IMR-90 (cell line): Measurements from ENCODE around the gene SMIM33. TPM values are rescaled to one million over a fixed set of nuclear protein-coding genes. Genes with fewer than 3 reads are reported as not detected.

ENCODE experiments used
- ATAC-seq: fragments of 200-7000 bp; cut with Tn5 transposase; 2 replicates; pipeline ENCODE4 v1.9.1; 2020; ENCODE audit warnings: low read depth, mild to moderate bottlenecking, moderate library complexity
- BruUV-seq: library from RNA; stranded (reverse); fragments of 400-500 nt; replicated peaks from 2 replicates; lab custom pipeline; 2021; lab: Mats Ljungman, UMichigan
- CTCF ChIA-PET: fragments of 300-600 bp; formaldehyde crosslinking; extraction: SDS; loops from one replicate; lab custom pipeline; 2021; ENCODE audit warnings: antibody characterized with exemption; lab: Yijun Ruan, JAX
- POLR2A ChIA-PET: fragments of 300-600 bp; sonication (Branson Sonifier 250); formaldehyde crosslinking; loops from one replicate; lab custom pipeline; 2022; ENCODE audit warnings: antibody characterized with exemption; ENCODE audit not compliant: unreplicated experiment; lab: Charles Lee
- DNase-seq: peaks from one replicate; pipeline ENCODE4 v3.0.0; 2013
- H2AFZ ChIP-seq: replicated peaks from 2 replicates; pipeline ENCODE3; 2013; ENCODE audit warnings: low read length, mild to moderate bottlenecking; ENCODE audit not compliant: poor library complexity
- H2AK5ac ChIP-seq: 2 replicates; pipeline ENCODE4 v1.6.1; 2013; ENCODE audit warnings: low read depth, low read length, inconsistent platforms
- H2AK9ac ChIP-seq: replicated peaks from 2 replicates; pipeline ENCODE3; 2013; ENCODE audit warnings: mild to moderate bottlenecking, low read depth, low read length, moderate library complexity; ENCODE audit not compliant: poor library complexity
- H2BK120ac ChIP-seq: 2 replicates; pipeline ENCODE4 v1.6.1; 2013; ENCODE audit warnings: low read depth, low read length, inconsistent platforms
- H2BK15ac ChIP-seq: 3 replicates; pipeline ENCODE4 v1.6.1; 2013; ENCODE audit warnings: low read depth, low read length, inconsistent platforms
- H2BK20ac ChIP-seq: 2 replicates; pipeline ENCODE4 v1.6.1; 2013; ENCODE audit warnings: low read depth, mild to moderate bottlenecking, inconsistent platforms, low read length, moderate library complexity
- H2BK5ac ChIP-seq: 2 replicates; pipeline ENCODE4 v1.6.1; 2013; ENCODE audit warnings: mild to moderate bottlenecking, low read depth, low read length, inconsistent platforms; ENCODE audit not compliant: poor library complexity, severe bottlenecking
- H3K14ac ChIP-seq: replicated peaks from 2 replicates; pipeline ENCODE4 v1.6.1; 2013; ENCODE audit warnings: low read depth, low read length, inconsistent platforms
- H3K18ac ChIP-seq: 2 replicates; pipeline ENCODE4 v1.6.1; 2013; ENCODE audit warnings: low read depth, low read length, control low read depth
- H3K23ac ChIP-seq: 2 replicates; pipeline ENCODE4 v1.6.1; 2013; ENCODE audit warnings: low read depth, low read length, inconsistent platforms
- H3K27ac ChIP-seq: 2 replicates; pipeline ENCODE4 v1.5.1; 2013; ENCODE audit warnings: mild to moderate bottlenecking, control low read depth, low read length; ENCODE audit not compliant: insufficient read depth
- H3K27me3 ChIP-seq: 2 replicates; pipeline ENCODE4 v1.6.1; 2013; ENCODE audit warnings: low read length; ENCODE audit not compliant: control insufficient read depth, insufficient read depth
- H3K36me3 ChIP-seq: 2 replicates; pipeline ENCODE4 v1.6.1; 2013; ENCODE audit warnings: low read length, mixed read lengths; ENCODE audit not compliant: control insufficient read depth, insufficient read depth
- H3K4ac ChIP-seq: 2 replicates; pipeline ENCODE4 v1.6.1; 2013; ENCODE audit warnings: low read depth, low read length, inconsistent platforms
- H3K4me1 ChIP-seq: 2 replicates; pipeline ENCODE4 v1.6.1; 2013; ENCODE audit warnings: low read length, mixed read lengths; ENCODE audit not compliant: control insufficient read depth, insufficient read depth
- H3K4me2 ChIP-seq: 2 replicates; pipeline ENCODE4 v1.6.1; 2013; ENCODE audit warnings: low read depth, mild to moderate bottlenecking, control low read depth, low read length, moderate library complexity
- H3K4me3 ChIP-seq: 2 replicates; pipeline ENCODE4 v1.5.1; 2013; ENCODE audit warnings: low read depth, mild to moderate bottlenecking, control low read depth, low read length, moderate library complexity; ENCODE audit not compliant: insufficient read depth
- H3K56ac ChIP-seq: 2 replicates; pipeline ENCODE4 v1.6.1; 2013; ENCODE audit warnings: low read length, inconsistent platforms; ENCODE audit not compliant: insufficient read depth; ENCODE audit errors: extremely low read depth
- H3K79me1 ChIP-seq, 2 experiments: 2 replicates each; pipeline ENCODE4 v1.6.1; 2013; ENCODE audit warnings: low read length in 2 of 2, inconsistent platforms in 1 of 2, low read depth in 1 of 2
- H3K9ac ChIP-seq: 2 replicates; pipeline ENCODE4 v1.6.1; 2013; ENCODE audit warnings: low read depth, low read length, control low read depth
- H3K9me1 ChIP-seq: 2 replicates; pipeline ENCODE4 v1.6.1; 2013; ENCODE audit warnings: low read length, inconsistent platforms; ENCODE audit not compliant: insufficient read depth
- H3K9me3 ChIP-seq: 2 replicates; pipeline ENCODE4 v1.6.1; 2013; ENCODE audit warnings: low read length; ENCODE audit not compliant: control insufficient read depth, insufficient read depth
- H4K20me1 ChIP-seq: 2 replicates; pipeline ENCODE4 v1.6.1; 2013; ENCODE audit warnings: low read length, inconsistent platforms; ENCODE audit not compliant: insufficient read depth
- H4K5ac ChIP-seq: 2 replicates; pipeline ENCODE4 v1.6.1; 2013; ENCODE audit warnings: mild to moderate bottlenecking, low read depth, low read length, control low read depth
- H4K8ac ChIP-seq, 2 experiments: 2 replicates each; pipeline ENCODE4 v1.6.1; 2013; ENCODE audit warnings: low read depth in 2 of 2, low read length in 2 of 2, control low read depth in 1 of 2, inconsistent platforms in 1 of 2
- H4K91ac ChIP-seq: 2 replicates; pipeline ENCODE4 v1.6.1; 2013; ENCODE audit warnings: low read depth, low read length, inconsistent platforms; ENCODE audit not compliant: insufficient read depth
- BHLHE40 ChIP-seq: fragments of 150-350 bp; IDR thresholded peaks from 2 replicates; pipeline ENCODE4 v1.6.1; 2016; ENCODE audit warnings: mild to moderate bottlenecking, low read depth, low read length
- CEBPB ChIP-seq: IDR thresholded peaks from 2 replicates; pipeline ENCODE4 v1.6.1; 2012; ENCODE audit warnings: low read depth, low read length, improper control_type of control experiment
- CHD1 ChIP-seq: IDR thresholded peaks from 2 replicates; pipeline ENCODE4 v1.6.1; 2012; ENCODE audit warnings: low read depth, low read length, improper control_type of control experiment
- ELK1 ChIP-seq: fragments of 150-350 bp; IDR thresholded peaks from 2 replicates; pipeline ENCODE4 v1.6.1; 2016; ENCODE audit warnings: low read depth, mild to moderate bottlenecking, low read length, moderate library complexity, borderline replicate concordance
- FOS ChIP-seq: fragments of 150-350 bp; IDR thresholded peaks from 2 replicates; pipeline ENCODE4 v1.6.1; 2016; ENCODE audit warnings: low read depth, low read length
- MAFK ChIP-seq: IDR thresholded peaks from 2 replicates; pipeline ENCODE4 v1.6.1; 2012; ENCODE audit warnings: low read depth, low read length, improper control_type of control experiment
- MAZ ChIP-seq: IDR thresholded peaks from 2 replicates; pipeline ENCODE4 v1.6.1; 2012; ENCODE audit warnings: low read depth, mild to moderate bottlenecking, low read length, improper control_type of control experiment, moderate library complexity, borderline replicate concordance
- MXI1 ChIP-seq: IDR thresholded peaks from 2 replicates; pipeline ENCODE4 v1.6.1; 2012; ENCODE audit warnings: low read depth, mild to moderate bottlenecking, low read length, moderate library complexity, borderline replicate concordance
- NFE2L2 ChIP-seq: fragments of 150-350 bp; IDR thresholded peaks from 2 replicates; pipeline ENCODE4 v1.6.1; 2016; ENCODE audit warnings: low read depth, mild to moderate bottlenecking, low read length
- POLR2A ChIP-seq: IDR thresholded peaks from 2 replicates; pipeline ENCODE4 v1.6.1; 2012; ENCODE audit warnings: mild to moderate bottlenecking, low read depth, low read length
- RAD21 ChIP-seq: IDR thresholded peaks from 2 replicates; pipeline ENCODE4 v1.6.1; 2012; ENCODE audit warnings: low read length, improper control_type of control experiment
- RCOR1 ChIP-seq: IDR thresholded peaks from 2 replicates; pipeline ENCODE4 v1.6.1; 2012; ENCODE audit warnings: mild to moderate bottlenecking, low read length, improper control_type of control experiment; ENCODE audit not compliant: insufficient replicate concordance
- RFX5 ChIP-seq: IDR thresholded peaks from 2 replicates; pipeline ENCODE4 v1.8.0; 2012; ENCODE audit warnings: low read depth, mild to moderate bottlenecking, low read length, moderate library complexity
- SMC3 ChIP-seq: fragments of 150-350 bp; IDR thresholded peaks from 2 replicates; pipeline ENCODE4 v1.6.1; 2016; ENCODE audit warnings: low read depth, mild to moderate bottlenecking, antibody characterized with exemption, low read length, moderate library complexity
- WGBS, 2 experiments: methylation state at CpG; one replicate each; pipeline versions ENCODE4 v1.1.5 to v1.1.7; 2013; ENCODE audit warnings: missing lambda C conversion rate in 2 of 2; ENCODE audit not compliant: insufficient read length in 1 of 2; ENCODE audit errors: extremely low coverage in 2 of 2; 5-methylcytosine and 5-hydroxymethylcytosine counted together
- dilution Hi-C: fragments of 300-500 bp; cut with HindIII; formaldehyde crosslinking; loops from one replicate; pipeline ENCODE4 v1.14.3; 2018; ENCODE audit warnings: low sequenced_read_pairs; ENCODE audit not compliant: unreplicated experiment
- in situ Hi-C: fragments of 300-500 bp; cut with MboI; formaldehyde crosslinking; loops from 3 replicates; pipeline ENCODE4 v1.14.3; 2019; ENCODE audit warnings: low sequenced_read_pairs, inconsistent platforms, mixed read lengths
- intact Hi-C: fragments of 100-400 bp; cut with micrococcal nuclease; formaldehyde crosslinking; loops from 2 replicates; pipeline ENCODE4 v1.10.0; 2022
- polyA plus RNA-seq, 3 experiments: library from polyadenylated mRNA; depleted of rRNA; stranded (reverse); fragments of >200 nt; gene quantifications; 2 replicates each; pipeline ENCODE4 v1.2.3, GENCODE V29; 2012; ENCODE audit warnings: low replicate concordance in 1 of 3
- total RNA-seq: library from RNA; depleted of rRNA; stranded (reverse); fragments of >200 nt; gene quantifications from 2 replicates; pipeline ENCODE4 v1.2.3, GENCODE V29; 2012
- TF ChIP-seq, protein P1 (sequence below): fragments of 150-350 bp; IDR thresholded peaks from 2 replicates; pipeline ENCODE4 v1.6.1; 2017; ENCODE audit warnings: mild to moderate bottlenecking, antibody characterized with exemption, low read length, low read depth
- TF ChIP-seq, protein P2 (sequence below): conservative IDR thresholded peaks from 2 replicates; pipeline ENCODE4 v1.5.1; 2012; ENCODE audit warnings: mild to moderate bottlenecking, low read depth, low read length, improper control_type of control experiment

Gene SMIM33
- total and polyA plus RNA-seq, 2 of the 4 experiments (the other 2 are of a cell fraction): not detected

GRCh38 chr5:139430015-139430414 is 40.8 kb upstream of the SMIM33 start:
- Histone ChIP-seq H2BK20ac (no peak overlapping the region), H2AK9ac (no peak overlapping the region), H3K9ac (no peak overlapping the region), H2AK5ac (no peak overlapping the region), H3K4ac (no peak overlapping the region), H4K8ac (no peak overlapping the region), H3K79me1 (no peaks in the 10 kb centered on the region; a peak in 1 of 4 replicates), H3K9me3 (no peaks in the 10 kb centered on the region), H2BK15ac (no peak overlapping the region), H3K4me1 (peaks cover 2% of the 10 kb centered on the region; the same call in 1 of the 2 replicates), H3K18ac (no peak overlapping the region), H2BK120ac (no peak overlapping the region), H3K4me3 (no peak overlapping the region), H2BK5ac (no peak overlapping the region), H2AFZ (no peak overlapping the region), H3K27ac (no peak overlapping the region), H3K56ac (no peak overlapping the region), H3K14ac (no peak overlapping the region), H4K20me1 (no peaks in the 10 kb centered on the region), H3K23ac (no peak overlapping the region), H4K91ac (no peak overlapping the region), H4K5ac (no peak overlapping the region), H3K9me1 (0 out of 2 replicates have a peak, but pooled peaks cover 7% of the 10 kb centered on the region), H3K4me2 (no peak overlapping the region), H3K27me3 (no peaks in the 10 kb centered on the region), H3K36me3 (peaks cover 17% of the 10 kb centered on the region)
- ATAC-seq (no peak), DNase-seq (no peak)
- dilution Hi-C loops: no loop called here
- no TSS peak for BruUV-seq
- POLR2A ChIA-PET: no interaction called here
- intact Hi-C loops: no loop called here
- in situ Hi-C loops: no loop called here
- no peak for TF ChIP-seq ELK1
- no peak for TF ChIP-seq NFE2L2
- TF ChIP-seq MXI1: no peak
- TF ChIP-seq MAFK: no peak
- TF ChIP-seq SMC3: no peak
- TF ChIP-seq, protein P1, sequence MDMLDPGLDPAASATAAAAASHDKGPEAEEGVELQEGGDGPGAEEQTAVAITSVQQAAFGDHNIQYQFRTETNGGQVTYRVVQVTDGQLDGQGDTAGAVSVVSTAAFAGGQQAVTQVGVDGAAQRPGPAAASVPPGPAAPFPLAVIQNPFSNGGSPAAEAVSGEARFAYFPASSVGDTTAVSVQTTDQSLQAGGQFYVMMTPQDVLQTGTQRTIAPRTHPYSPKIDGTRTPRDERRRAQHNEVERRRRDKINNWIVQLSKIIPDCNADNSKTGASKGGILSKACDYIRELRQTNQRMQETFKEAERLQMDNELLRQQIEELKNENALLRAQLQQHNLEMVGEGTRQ: no peak
- TF ChIP-seq, protein P2, sequence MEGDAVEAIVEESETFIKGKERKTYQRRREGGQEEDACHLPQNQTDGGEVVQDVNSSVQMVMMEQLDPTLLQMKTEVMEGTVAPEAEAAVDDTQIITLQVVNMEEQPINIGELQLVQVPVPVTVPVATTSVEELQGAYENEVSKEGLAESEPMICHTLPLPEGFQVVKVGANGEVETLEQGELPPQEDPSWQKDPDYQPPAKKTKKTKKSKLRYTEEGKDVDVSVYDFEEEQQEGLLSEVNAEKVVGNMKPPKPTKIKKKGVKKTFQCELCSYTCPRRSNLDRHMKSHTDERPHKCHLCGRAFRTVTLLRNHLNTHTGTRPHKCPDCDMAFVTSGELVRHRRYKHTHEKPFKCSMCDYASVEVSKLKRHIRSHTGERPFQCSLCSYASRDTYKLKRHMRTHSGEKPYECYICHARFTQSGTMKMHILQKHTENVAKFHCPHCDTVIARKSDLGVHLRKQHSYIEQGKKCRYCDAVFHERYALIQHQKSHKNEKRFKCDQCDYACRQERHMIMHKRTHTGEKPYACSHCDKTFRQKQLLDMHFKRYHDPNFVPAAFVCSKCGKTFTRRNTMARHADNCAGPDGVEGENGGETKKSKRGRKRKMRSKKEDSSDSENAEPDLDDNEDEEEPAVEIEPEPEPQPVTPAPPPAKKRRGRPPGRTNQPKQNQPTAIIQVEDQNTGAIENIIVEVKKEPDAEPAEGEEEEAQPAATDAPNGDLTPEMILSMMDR: no peak
- no peak for TF ChIP-seq RFX5
- TF ChIP-seq RAD21: no peak
- no peak for TF ChIP-seq RCOR1
- TF ChIP-seq CEBPB: no peak
- TF ChIP-seq BHLHE40: no peak
- TF ChIP-seq FOS: no peak
- no peak for TF ChIP-seq POLR2A
- no peak for TF ChIP-seq MAZ
- TF ChIP-seq CHD1: no peak
- CTCF ChIA-PET: interaction anchor here (1.0 to 1.8 kb wide), 3 partner anchors 9 to 88 kb away, joined by 4 read pairs; partner anchors contain the start of gene DNAJC18
- WGBS, 2 experiments: no CpG with 5 or more reads among the region's 2 CpGs
